Measurements from ENCODE around the gene THUMPD1. TPM values are rescaled to one million over a fixed set of nuclear protein-coding genes. Genes with fewer than 3 reads are reported as not detected.
A peak's percentile ranks its signal among the peaks of the same experiment; 100 is the strongest.
"Not testable (repeated sequence)": the region's sequence is repeated elsewhere in the genome, so short reads cannot be mapped to it uniquely, and the experiment has no call there.

The THUMPD1 gene
- polyA plus RNA-seq, 6 donors from 2014 or later, result 35.1 to 75.3 (median 62.8) TPM

- DNase-seq (peak; percentile 82), ATAC-seq (ENCODE audit: low read depth in 2 of 2) (peak; percentile 98 to 99)
- Mint-ChIP-seq H3K4me3 (peak within 1 kb of the TSS; percentile 80 to 96 (median 92)), H3K27me3 (no peaks in the 10 kb centered on the region), H3K27ac (peak within 1 kb of the TSS; percentile 63 to 97 (median 87)), H3K9me3 (peaks cover 0 to 5% (median 1%) of the 10 kb centered on the region in 7 donors), H3K4me1 (peaks cover 19 to 29% (median 19%) of the 10 kb centered on the region in 3 donors), H3K36me3 (peaks cover 8 to 11% of the 10 kb centered on the region in 2 donors)
These were observed 22.0 kb upstream of the THUMPD1 start, which contains the start of gene ACSM3 for GRCh38 chr16:20763461-20764232. Gene ACSM3 (plus strand): TSS chr16:20764014. CDS start chr16:20770035, 6,021 bp downstream.

- Mint-ChIP-seq H3K4me1 (peaks cover 19 to 29% (median 19%) of the 10 kb centered on the region in 3 donors), H3K27me3 (no peaks in the 10 kb centered on the region), H3K4me3 (peak overlapping the region; percentile 4 to 96 (median 90)), H3K9me3 (peaks cover 0 to 5% (median 1%) of the 10 kb centered on the region in 7 donors), H3K36me3 (peaks cover 8 to 11% of the 10 kb centered on the region in 2 donors), H3K27ac (peak overlapping the region in 4 of 6 donors; percentile 63 to 93 (median 82))
- no peak for DNase-seq
- no peak for ATAC-seq (ENCODE audit: low read depth in 2 of 2)
These were observed 20.9 kb upstream of the THUMPD1 start for GRCh38 chr16:20762404-20763123.

DNA sequence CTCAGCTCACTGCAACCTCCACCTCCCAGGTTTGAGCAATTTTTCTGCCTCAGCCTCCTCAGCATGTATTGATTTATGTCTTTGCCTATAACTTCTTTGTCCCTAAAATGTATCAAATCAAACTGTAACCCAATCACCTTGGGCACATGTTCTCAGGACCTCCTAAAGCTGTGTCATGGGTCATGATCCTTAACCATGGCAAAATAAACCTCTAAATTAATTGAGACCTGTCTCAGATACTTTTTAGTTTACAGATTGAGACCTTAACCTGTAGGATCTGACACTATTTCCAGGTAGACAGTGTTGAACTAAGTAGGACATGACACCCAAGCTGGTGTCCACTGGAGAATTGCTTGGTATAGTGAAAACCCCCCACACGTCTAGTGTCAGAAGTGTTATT, 19.6 kb upstream of the THUMPD1 start:
- Mint-ChIP-seq H3K27ac (no peak overlapping the region), H3K27me3 (no peaks in the 10 kb centered on the region), H3K4me1 (peaks cover 19 to 29% (median 19%) of the 10 kb centered on the region in 3 donors), H3K9me3 (peaks cover 0 to 5% (median 1%) of the 10 kb centered on the region in 7 donors), H3K4me3 (peak overlapping the region in 4 of 8 donors; percentile 20 to 55 (median 34)), H3K36me3 (peaks cover 8 to 11% of the 10 kb centered on the region in 2 donors)
- ATAC-seq (ENCODE audit: low read depth in 2 of 2), result no peak
- DNase-seq, result no peak

- no peak overlapping the region for H3K4me3 Mint-ChIP-seq
- DNase-seq (no peak), ATAC-seq (ENCODE audit: low read depth in 2 of 2) (no peak)
- H3K9me3 Mint-ChIP-seq, result peaks cover 0 to 5% (median 1%) of the 10 kb centered on the region in 7 donors
- peaks cover 8 to 11% of the 10 kb centered on the region in 2 donors for H3K36me3 Mint-ChIP-seq
- H3K4me1 Mint-ChIP-seq, result peaks cover 19 to 29% (median 19%) of the 10 kb centered on the region in 3 donors
- no peaks in the 10 kb centered on the region for H3K27me3 Mint-ChIP-seq
- H3K27ac Mint-ChIP-seq, result no peak overlapping the region
These were observed 18.7 kb upstream of the THUMPD1 start for GRCh38 chr16:20760346-20760745.

DNA sequence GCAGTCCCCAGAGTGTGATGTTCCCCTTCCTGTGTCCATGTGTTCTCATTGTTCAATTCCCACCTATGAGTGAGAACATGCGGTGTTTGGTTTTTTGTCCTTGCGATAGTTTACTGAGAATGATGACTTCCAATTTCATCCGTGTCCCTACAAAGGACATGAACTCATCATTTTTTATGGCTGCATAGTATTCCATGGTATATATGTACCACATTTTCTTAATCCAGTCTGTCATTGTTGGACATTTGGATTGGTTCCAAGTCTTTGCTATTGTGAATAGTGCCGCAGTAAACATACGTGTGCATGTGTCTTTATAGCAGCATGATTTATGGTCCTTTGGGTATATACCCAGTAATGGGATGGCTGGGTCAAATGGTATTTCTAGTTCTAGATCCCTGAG, 14.2 kb upstream of the THUMPD1 start:
- H3K36me3 Mint-ChIP-seq; H3K4me1 Mint-ChIP-seq; H3K4me3 Mint-ChIP-seq; ATAC-seq (ENCODE audit: low read depth in 2 of 2); DNase-seq; H3K27ac Mint-ChIP-seq; H3K9me3 Mint-ChIP-seq; H3K27me3 Mint-ChIP-seq: not testable (repeated sequence)

- no peak overlapping the region for H3K27ac Mint-ChIP-seq
- no peak overlapping the region for H3K4me3 Mint-ChIP-seq
- no peaks in the 10 kb centered on the region for H3K4me1 Mint-ChIP-seq
- DNase-seq (no peak), ATAC-seq (ENCODE audit: low read depth in 2 of 2) (no peak)
- no peaks in the 10 kb centered on the region for H3K27me3 Mint-ChIP-seq
- H3K36me3 Mint-ChIP-seq, result no peaks in the 10 kb centered on the region
- peaks cover 0 to 2% (median 0%) of the 10 kb centered on the region in 7 donors for H3K9me3 Mint-ChIP-seq
These were observed 13.6 kb upstream of the THUMPD1 start for GRCh38 chr16:20755238-20755637.

GRCh38 chr16:20753727-20754126, 12.1 kb upstream of the THUMPD1 start:
- H3K4me1 Mint-ChIP-seq, result no peaks in the 10 kb centered on the region
- no peak overlapping the region for H3K4me3 Mint-ChIP-seq
- H3K9me3 Mint-ChIP-seq, result peaks cover 0 to 7% (median 0%) of the 10 kb centered on the region in 7 donors
- H3K27ac Mint-ChIP-seq, result peak overlapping the region in 1 of 6 donors; percentile 58
- ATAC-seq (ENCODE audit: low read depth in 2 of 2) (no peak), DNase-seq (no peak)
- H3K36me3 Mint-ChIP-seq, result no peaks in the 10 kb centered on the region
- no peaks in the 10 kb centered on the region for H3K27me3 Mint-ChIP-seq

DNA sequence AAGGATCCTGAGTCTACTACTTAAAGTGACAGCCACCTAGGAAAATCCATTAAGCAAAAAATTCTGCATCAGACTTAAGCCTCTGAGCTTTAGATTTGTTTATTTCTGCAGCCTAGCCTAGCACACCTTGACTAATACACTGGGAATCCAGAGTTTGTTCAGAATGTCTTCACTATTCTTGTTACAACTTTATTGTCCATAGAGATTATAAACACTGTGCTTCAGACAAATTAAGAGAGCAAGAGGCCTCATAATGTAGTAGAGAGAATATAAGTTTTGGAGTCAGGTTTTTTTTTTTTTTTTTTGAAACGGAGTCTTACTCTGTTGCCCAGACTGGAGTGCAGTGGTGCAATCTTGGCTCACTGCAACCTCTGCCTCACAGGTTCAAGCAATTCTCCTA, 8.9 kb upstream of the THUMPD1 start:
- ATAC-seq (ENCODE audit: low read depth in 2 of 2), result no peak
- Mint-ChIP-seq H3K36me3 (peaks cover 8 to 11% of the 10 kb centered on the region in 2 donors), H3K9me3 (peaks cover 7 to 22% (median 18%) of the 10 kb centered on the region in 7 donors), H3K4me3 (no peak overlapping the region), H3K4me1 (no peaks in the 10 kb centered on the region), H3K27ac (no peak overlapping the region), H3K27me3 (no peaks in the 10 kb centered on the region)
- DNase-seq, result no peak

GRCh38 chr16:20749474-20749873, 7.9 kb upstream of the THUMPD1 start:
- Mint-ChIP-seq H3K9me3 (peaks cover 7 to 22% (median 18%) of the 10 kb centered on the region in 7 donors), H3K27ac (no peak overlapping the region), H3K4me1 (no peaks in the 10 kb centered on the region), H3K4me3 (peak overlapping the region in 2 of 8 donors; percentile 32 to 65), H3K27me3 (no peaks in the 10 kb centered on the region), H3K36me3 (peaks cover 8 to 11% of the 10 kb centered on the region in 2 donors)
- DNase-seq (no peak), ATAC-seq (ENCODE audit: low read depth in 2 of 2) (no peak)

DNA sequence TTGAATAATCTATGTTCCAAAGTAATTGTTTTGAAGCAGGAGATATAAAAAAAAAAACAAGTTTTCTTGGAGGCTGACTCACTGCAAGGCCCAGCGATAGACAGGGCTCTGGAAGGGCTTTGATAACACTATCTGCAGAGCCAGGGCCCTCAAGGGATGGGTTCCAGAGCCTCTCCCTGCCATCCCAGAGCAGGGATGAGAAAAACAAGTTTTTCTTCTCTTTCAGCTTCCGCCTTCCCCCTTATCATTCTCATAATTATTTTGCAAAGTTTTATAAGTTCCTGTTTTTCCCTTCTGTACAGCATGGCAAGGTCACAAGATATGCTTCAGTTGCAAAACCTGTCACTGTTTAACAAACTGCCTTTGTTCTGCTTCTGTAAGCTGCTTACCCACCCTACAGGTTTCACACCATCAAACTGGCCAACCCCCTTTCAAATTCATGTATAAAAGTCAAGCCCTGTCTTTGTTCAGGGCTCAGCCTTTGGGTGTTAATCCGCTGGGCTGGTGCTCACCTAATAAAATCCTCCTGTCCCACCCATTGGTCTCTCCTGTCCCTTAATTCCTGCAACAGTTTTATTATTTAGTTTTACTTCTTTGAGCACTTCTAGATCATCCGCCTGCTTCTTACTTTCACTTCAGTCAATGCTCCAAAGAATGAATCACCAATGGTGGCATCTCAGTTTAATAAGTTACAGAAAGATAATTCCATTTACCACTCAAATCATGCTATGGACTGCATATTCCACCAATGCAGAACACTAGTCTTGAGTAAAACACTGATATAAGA, 5.6 kb upstream of the THUMPD1 start:
- DNase-seq (no peak), ATAC-seq (ENCODE audit: low read depth in 2 of 2) (no peak)
- Mint-ChIP-seq H3K27me3 (no peaks in the 10 kb centered on the region), H3K36me3 (peaks cover 8 to 11% of the 10 kb centered on the region in 2 donors), H3K4me3 (peak overlapping the region in 1 of 8 donors; percentile 24), H3K27ac (no peak overlapping the region), H3K4me1 (peaks cover 0 to under 1% (median under 1%) of the 10 kb centered on the region in 3 donors), H3K9me3 (peaks cover 7 to 22% (median 18%) of the 10 kb centered on the region in 7 donors)

DNA sequence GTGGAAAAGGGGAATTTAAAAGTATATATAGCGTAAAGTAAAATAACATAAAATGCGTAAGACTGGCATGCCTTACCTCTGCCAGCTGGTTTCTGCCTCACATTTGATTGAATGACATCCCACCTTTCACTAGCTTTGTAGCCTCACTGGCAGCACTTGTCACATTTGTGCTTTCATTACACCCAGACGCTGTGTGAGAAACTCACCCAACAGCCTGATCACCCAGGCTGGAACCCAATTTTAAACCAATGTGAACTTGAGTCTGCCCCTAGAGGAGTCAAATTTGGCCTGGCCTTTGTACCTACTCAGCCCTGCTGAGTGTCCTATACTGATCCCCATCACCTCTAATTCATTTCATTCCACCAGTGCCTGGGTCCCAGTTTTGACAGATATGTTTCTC, 4.8 kb upstream of the THUMPD1 start:
- Mint-ChIP-seq H3K27ac (no peak overlapping the region), H3K27me3 (no peaks in the 10 kb centered on the region), H3K9me3 (peaks cover 7 to 22% (median 18%) of the 10 kb centered on the region in 7 donors), H3K4me3 (no peak overlapping the region), H3K4me1 (peaks cover 0 to 8% (median 6%) of the 10 kb centered on the region in 3 donors), H3K36me3 (peaks cover 8 to 11% of the 10 kb centered on the region in 2 donors)
- DNase-seq, result no peak
- ATAC-seq (ENCODE audit: low read depth in 2 of 2), result no peak

- Mint-ChIP-seq H3K27me3 (no peaks in the 10 kb centered on the region), H3K4me1 (peaks cover 6 to 20% (median 15%) of the 10 kb centered on the region in 3 donors), H3K9me3 (peaks cover 7 to 22% (median 18%) of the 10 kb centered on the region in 7 donors), H3K27ac (peak overlapping the region in 1 of 6 donors; percentile 69), H3K36me3 (peaks cover 8 to 11% of the 10 kb centered on the region in 2 donors), H3K4me3 (peak overlapping the region in 2 of 8 donors; percentile 21 to 33)
- ATAC-seq (ENCODE audit: low read depth in 2 of 2), result no peak
- DNase-seq, result no peak
These were observed 3.4 kb upstream of the THUMPD1 start for GRCh38 chr16:20744922-20745440.
